Trophoblast cell (in vitro differentiated cells and primary cell): ENCODE measurements around the gene LCE1A.

Experiments
- DNase-seq, 2 donors: peaks; one replicate each; pipeline ENCODE4 v3.0.0-alpha.2; 2016
- H2AFZ ChIP-seq: 2 replicates; pipeline ENCODE4 v1.6.1; 2013; ENCODE audit warnings: low read length, moderate library complexity, mild to moderate bottlenecking; ENCODE audit not compliant: insufficient read depth, poor library complexity
- H2AK5ac ChIP-seq: 2 replicates; pipeline ENCODE4 v1.6.1; 2013; ENCODE audit warnings: mild to moderate bottlenecking, low read length
- H2BK120ac ChIP-seq: 2 replicates; pipeline ENCODE4 v1.6.1; 2013; ENCODE audit warnings: low read length, mild to moderate bottlenecking, moderate library complexity; ENCODE audit not compliant: insufficient read depth, poor library complexity
- H2BK12ac ChIP-seq: 2 replicates; pipeline ENCODE4 v1.6.1; 2013; ENCODE audit warnings: mild to moderate bottlenecking, low read length, moderate library complexity
- H2BK5ac ChIP-seq: 2 replicates; pipeline ENCODE4 v1.6.1; 2013; ENCODE audit warnings: low read length, low read depth, moderate library complexity, mild to moderate bottlenecking; ENCODE audit not compliant: poor library complexity
- H3K14ac ChIP-seq: 2 replicates; pipeline ENCODE4 v1.6.1; 2013; ENCODE audit warnings: mild to moderate bottlenecking, low read length
- H3K18ac ChIP-seq: 2 replicates; pipeline ENCODE4 v1.6.1; 2013; ENCODE audit warnings: mild to moderate bottlenecking, low read length
- H3K23ac ChIP-seq: 2 replicates; pipeline ENCODE4 v1.6.1; 2013; ENCODE audit warnings: low read length
- H3K27ac ChIP-seq: 2 replicates; pipeline ENCODE4 v1.5.1; 2013; ENCODE audit warnings: low read depth, mild to moderate bottlenecking, inconsistent platforms, low read length, moderate library complexity
- H3K27me3 ChIP-seq: 2 replicates; pipeline ENCODE4 v1.6.1; 2013; ENCODE audit warnings: inconsistent platforms, mild to moderate bottlenecking, low read length, moderate library complexity; ENCODE audit not compliant: insufficient read depth
- H3K36me3 ChIP-seq, 2 experiments: 1 replicate in 1 of 2; 2 replicates in 1 of 2; pipeline ENCODE4 v1.6.1; 2013; ENCODE audit warnings: low read length in 2 of 2, mild to moderate bottlenecking in 2 of 2, moderate library complexity in 1 of 2; ENCODE audit not compliant: insufficient read depth in 2 of 2, control insufficient read depth in 1 of 2
- H3K4ac ChIP-seq: 2 replicates; pipeline ENCODE4 v1.6.1; 2013; ENCODE audit warnings: low read depth, mild to moderate bottlenecking, low read length, moderate library complexity
- H3K4me1 ChIP-seq, 2 experiments: 1 replicate in 1 of 2; 2 replicates in 1 of 2; pipeline ENCODE4 v1.6.1; 2013; ENCODE audit warnings: low read length in 2 of 2, mild to moderate bottlenecking in 2 of 2, moderate library complexity in 1 of 2; ENCODE audit not compliant: insufficient read depth in 2 of 2, control insufficient read depth in 1 of 2
- H3K4me2 ChIP-seq: 2 replicates; pipeline ENCODE4 v1.6.1; 2013; ENCODE audit warnings: inconsistent platforms, mild to moderate bottlenecking, low read length, moderate library complexity
- H3K4me3 ChIP-seq: 2 replicates; pipeline ENCODE4 v1.5.1; 2013; ENCODE audit warnings: mild to moderate bottlenecking, low read depth, low read length, inconsistent platforms
- H3K79me1 ChIP-seq: one replicate; pipeline ENCODE4 v1.6.1; 2013; ENCODE audit warnings: low read length
- H3K79me2 ChIP-seq: 2 replicates; pipeline ENCODE4 v1.6.1; 2013; ENCODE audit warnings: low read length, mild to moderate bottlenecking; ENCODE audit not compliant: control insufficient read depth, insufficient read depth, poor library complexity
- H3K9ac ChIP-seq: 2 replicates; pipeline ENCODE4 v1.6.1; 2013; ENCODE audit warnings: mild to moderate bottlenecking, low read length
- H3K9me3 ChIP-seq: 2 replicates; pipeline ENCODE4 v1.6.1; 2013; ENCODE audit warnings: low read depth, mild to moderate bottlenecking, control low read depth, inconsistent platforms, low read length; ENCODE audit not compliant: insufficient read depth
- H4K12ac ChIP-seq: 2 replicates; pipeline ENCODE4 v1.6.1; 2013; ENCODE audit warnings: low read depth, mild to moderate bottlenecking, low read length, moderate library complexity
- H4K8ac ChIP-seq: 2 replicates; pipeline ENCODE4 v1.6.1; 2013; ENCODE audit warnings: low read depth, mild to moderate bottlenecking, low read length, moderate library complexity
- H4K91ac ChIP-seq: one replicate; pipeline ENCODE4 v1.6.1; 2013; ENCODE audit warnings: low read depth, mild to moderate bottlenecking, low read length, moderate library complexity
- WGBS: extraction: QIAGEN DNeasy Blood & Tissue Kit; methylation state at CpG from one replicate; pipeline ENCODE4 v1.1.7; 2013; ENCODE audit warnings: missing lambda C conversion rate; ENCODE audit not compliant: insufficient read length, insufficient coverage; ENCODE audit errors: extremely low coverage; 5-methylcytosine and 5-hydroxymethylcytosine counted together

The LCE1A gene

DNA sequence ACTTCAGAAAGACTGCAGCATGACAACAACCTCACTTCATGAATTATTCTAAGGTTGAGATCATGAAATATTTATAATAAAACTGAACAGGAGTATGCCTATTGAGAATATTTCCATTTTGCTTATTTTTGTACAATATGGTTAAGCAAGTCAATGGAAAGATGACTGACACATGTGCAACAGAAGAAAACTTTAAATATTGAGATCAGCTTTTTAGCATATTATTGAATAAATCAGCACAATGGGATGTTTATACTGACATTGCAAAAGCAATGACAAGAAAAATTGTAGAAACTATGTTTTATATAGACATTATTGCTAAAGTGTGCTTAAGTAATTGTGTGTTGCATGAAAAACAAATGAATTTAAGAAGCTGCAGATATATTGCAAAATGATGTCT, 37.2 kb downstream of the LCE1A start:
- Histone ChIP-seq H3K4me3 (no peak overlapping the region), H3K18ac (no peak overlapping the region)

GRCh38 chr1:152866321-152866720, 39.0 kb downstream of the LCE1A start:
- Histone ChIP-seq H2BK120ac (no peak overlapping the region), H3K79me1 (no peaks in the 10 kb centered on the region), H3K4me2 (no peak overlapping the region), H3K9ac (no peak overlapping the region), H3K4me1 (no peaks in the 10 kb centered on the region), H3K4me3 (no peak overlapping the region), H2AFZ (no peak overlapping the region), H3K4ac (no peak overlapping the region), H3K9me3 (peaks cover 6% of the 10 kb centered on the region), H4K91ac (no peak overlapping the region), H4K8ac (no peak overlapping the region), H3K23ac (no peak overlapping the region), H2BK5ac (no peak overlapping the region), H3K18ac (no peak overlapping the region), H3K36me3 (no peaks in the 10 kb centered on the region), H3K14ac (no peak overlapping the region), H3K27ac (no peak overlapping the region), H3K27me3 (no peaks in the 10 kb centered on the region), H2AK5ac (no peak overlapping the region), H4K12ac (no peak overlapping the region), H3K79me2 (no peaks in the 10 kb centered on the region), H2BK12ac (no peak overlapping the region)
- no peak for DNase-seq
- WGBS, result no CpG with 5 or more reads among the region's 2 CpGs

More for the DNA sequence above, 37.2 kb downstream of the LCE1A start:
- no peak overlapping the region for H4K12ac ChIP-seq
- H3K4ac ChIP-seq, result no peak overlapping the region
- H4K91ac ChIP-seq, result no peak overlapping the region
- no peak overlapping the region for H2AK5ac ChIP-seq
- H3K4me2 ChIP-seq, result no peak overlapping the region
- H2AFZ ChIP-seq, result no peak overlapping the region
- no peak for DNase-seq
- H3K9me3 ChIP-seq, result peaks cover 12% of the 10 kb centered on the region
- H3K36me3 ChIP-seq, result no peaks in the 10 kb centered on the region
- H3K27ac ChIP-seq, result no peak overlapping the region
- no peak overlapping the region for H2BK12ac ChIP-seq
- H3K79me1 ChIP-seq, result no peaks in the 10 kb centered on the region
- no peak overlapping the region for H4K8ac ChIP-seq
- H3K79me2 ChIP-seq, result no peaks in the 10 kb centered on the region
- no peaks in the 10 kb centered on the region for H3K27me3 ChIP-seq
- H3K14ac ChIP-seq, result no peak overlapping the region
- H3K4me1 ChIP-seq, result no peaks in the 10 kb centered on the region
- no peak overlapping the region for H2BK120ac ChIP-seq
- H2BK5ac ChIP-seq, result no peak overlapping the region
- H3K9ac ChIP-seq, result no peak overlapping the region
- no peak overlapping the region for H3K23ac ChIP-seq

DNA sequence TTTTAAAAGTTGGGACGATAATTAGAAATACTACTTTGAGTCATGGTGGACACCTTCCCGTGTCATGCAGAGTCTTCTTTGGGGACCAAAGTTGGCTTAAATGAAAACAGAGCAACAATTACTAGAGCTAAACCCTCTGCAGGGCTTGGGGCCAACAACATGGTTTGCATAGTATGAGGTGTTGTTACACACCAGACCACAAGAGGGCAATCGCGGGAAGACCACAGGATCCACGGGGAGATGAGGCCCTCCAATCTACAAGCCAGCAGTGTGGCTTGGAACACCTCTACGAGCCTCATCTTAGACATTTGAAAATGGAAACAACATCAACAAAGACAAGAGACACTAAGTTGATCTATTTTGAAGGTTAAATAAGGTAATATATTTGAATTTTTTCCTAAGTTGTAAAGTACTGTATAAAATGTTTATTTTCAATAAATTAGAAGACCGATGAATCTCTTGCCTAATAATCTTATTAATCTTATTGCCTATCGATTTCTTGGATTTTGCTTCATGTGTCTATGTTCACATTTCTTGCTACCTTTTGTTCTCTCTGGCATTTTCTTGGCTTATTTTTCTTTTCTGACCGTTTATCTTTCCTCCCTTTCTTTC, 42.6 kb downstream of the LCE1A start:
- no peaks in the 10 kb centered on the region for H3K79me1 ChIP-seq
- H3K4me2 ChIP-seq, result no peak overlapping the region
- no peak overlapping the region for H2BK5ac ChIP-seq
- no peak overlapping the region for H3K27ac ChIP-seq
- peaks cover 2% of the 10 kb centered on the region for H3K9me3 ChIP-seq
- no peak overlapping the region for H3K4ac ChIP-seq
- no peak overlapping the region for H3K18ac ChIP-seq
- H4K12ac ChIP-seq, result no peak overlapping the region
- no peak overlapping the region for H4K91ac ChIP-seq
- no peaks in the 10 kb centered on the region for H3K27me3 ChIP-seq
- no peak overlapping the region for H2AK5ac ChIP-seq
- H3K4me3 ChIP-seq, result no peak overlapping the region
- no peak overlapping the region for H3K9ac ChIP-seq
- H3K79me2 ChIP-seq, result no peaks in the 10 kb centered on the region
- no peak overlapping the region for H2BK12ac ChIP-seq
- H3K4me1 ChIP-seq, result no peaks in the 10 kb centered on the region
- no peak overlapping the region for H3K23ac ChIP-seq
- H3K14ac ChIP-seq, result no peak overlapping the region
- H3K36me3 ChIP-seq, result no peaks in the 10 kb centered on the region
- peak; percentile 56 to 69 for DNase-seq
- no CpG with 5 or more reads among the region's 9 CpGs for WGBS
- no peak overlapping the region for H2AFZ ChIP-seq
- no peak overlapping the region for H2BK120ac ChIP-seq
- H4K8ac ChIP-seq, result no peak overlapping the region

DNA sequence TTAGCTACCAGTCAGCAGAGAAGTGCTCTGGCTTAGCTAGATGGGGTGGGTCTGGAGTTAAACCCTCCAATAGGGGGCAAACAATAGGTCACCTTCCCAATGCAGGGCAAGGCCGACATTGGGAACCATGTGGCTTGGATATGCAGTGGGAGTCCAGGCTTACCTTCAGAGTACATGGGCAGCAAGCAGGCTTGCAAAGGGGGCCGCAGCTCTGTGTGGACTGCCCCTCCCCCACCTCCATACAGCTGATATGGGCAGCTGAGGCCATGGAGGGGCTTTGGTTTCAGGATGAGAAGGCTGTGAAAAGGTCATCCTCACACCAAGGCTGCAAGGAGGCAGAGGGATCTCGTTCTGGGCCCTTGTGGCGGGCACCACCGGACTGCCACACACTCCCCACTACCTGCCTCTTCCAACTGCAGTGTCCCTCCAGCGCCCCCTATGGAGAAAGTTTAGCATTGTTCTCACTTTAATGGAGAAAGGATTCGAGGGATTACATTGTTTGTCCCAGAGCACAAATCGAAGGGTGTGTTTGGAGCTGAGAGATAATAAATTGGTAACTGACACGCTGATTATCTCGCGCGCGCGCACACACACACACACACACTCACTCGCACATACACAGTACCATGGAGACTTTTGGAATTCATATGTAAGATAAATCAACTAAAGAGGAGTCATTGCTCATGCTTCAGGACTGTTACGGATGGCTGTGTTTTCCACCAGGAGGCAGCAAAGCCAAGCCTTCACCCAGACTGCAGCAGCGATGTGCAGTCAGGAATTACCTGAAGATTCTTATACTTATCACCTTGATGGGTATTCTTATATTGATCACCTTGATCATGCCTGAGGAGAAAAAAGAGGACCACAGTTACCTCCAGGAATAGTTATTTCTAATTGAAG, 43.8 kb downstream of the LCE1A start:
- Histone ChIP-seq H4K91ac (no peak overlapping the region), H4K12ac (no peak overlapping the region), H3K9ac (no peak overlapping the region), H2AK5ac (no peak overlapping the region), H3K4me3 (no peak overlapping the region), H3K36me3 (no peaks in the 10 kb centered on the region), H2BK12ac (no peak overlapping the region), H3K27ac (no peak overlapping the region), H2BK120ac (no peak overlapping the region), H3K79me1 (no peaks in the 10 kb centered on the region), H2AFZ (no peak overlapping the region), H3K4ac (no peak overlapping the region), H3K9me3 (peaks cover 2% of the 10 kb centered on the region), H3K4me1 (no peaks in the 10 kb centered on the region), H4K8ac (no peak overlapping the region), H3K79me2 (no peaks in the 10 kb centered on the region), H3K23ac (no peak overlapping the region), H3K27me3 (no peaks in the 10 kb centered on the region), H3K18ac (no peak overlapping the region), H3K4me2 (no peak overlapping the region), H2BK5ac (no peak overlapping the region), H3K14ac (no peak overlapping the region)
- peak; percentile 41 to 71 for DNase-seq
- no CpG with 5 or more reads among the region's 17 CpGs for WGBS
